GM21528 (cell line): Measurements from ENCODE around the gene CKAP2L.

Experiments
- ATAC-seq: cut with Tn5 transposase; IDR thresholded peaks from one replicate; pipeline ENCODE4 v1.9.1; 2021; ENCODE audit warnings: mild to moderate bottlenecking, moderate library complexity; ENCODE audit not compliant: unreplicated experiment, low FRiP score

CKAP2L gene

GRCh38 chr2:112764071-112765044 lies at the start of gene CKAP2L:
CKAP2L (minus strand) TSS chr2:112764609; CDS start chr2:112764598, 11 bp downstream.
- peak; percentile 96 for ATAC-seq

- ATAC-seq, result no peak
These were observed 49.0 kb upstream of the CKAP2L start for GRCh38 chr2:112813280-112813966.

GRCh38 chr2:112812318-112813267 lies 48.2 kb upstream of the CKAP2L start:
- ATAC-seq, result no peak

- no peak for ATAC-seq
These were observed 47.5 kb upstream of the CKAP2L start for GRCh38 chr2:112811841-112812306.

GRCh38 chr2:112811276-112811831 lies 46.9 kb upstream of the CKAP2L start:
- ATAC-seq, result no peak

GRCh38 chr2:112809112-112809511 lies 44.7 kb upstream of the CKAP2L start:
- ATAC-seq, result no peak

- ATAC-seq, result no peak
These were observed 42.9 kb upstream of the CKAP2L start for GRCh38 chr2:112807233-112807807.

GRCh38 chr2:112805542-112805941 lies 41.1 kb upstream of the CKAP2L start:
- ATAC-seq, result no peak

GRCh38 chr2:112803691-112804521 lies 39.5 kb upstream of the CKAP2L start:
- ATAC-seq, result no peak

- no peak for ATAC-seq
These were observed 36.6 kb upstream of the CKAP2L start for GRCh38 chr2:112800881-112801583.

- ATAC-seq, result no peak
These were observed 34.9 kb upstream of the CKAP2L start for GRCh38 chr2:112798979-112799975.

GRCh38 chr2:112796486-112796885 lies 32.1 kb upstream of the CKAP2L start:
- no peak for ATAC-seq

- ATAC-seq, result no peak
These were observed 31.4 kb upstream of the CKAP2L start for GRCh38 chr2:112795774-112796173.

- no peak for ATAC-seq
These were observed 30.4 kb upstream of the CKAP2L start for GRCh38 chr2:112794841-112795240.

- ATAC-seq, result no peak
These were observed 29.8 kb upstream of the CKAP2L start for GRCh38 chr2:112794131-112794733.

- ATAC-seq, result no peak
These were observed 29.1 kb upstream of the CKAP2L start for GRCh38 chr2:112793449-112793978.
